ENCODE data around the gene TUBGCP6.

GRCh38 chr22:50229370-50229769 lies 15.5 kb downstream of the TUBGCP6 start:
- TF ChIP-seq CTCF (IDR thresholded peaks at IDR 0.05): no peak
- TF ChIP-seq POLR2A (IDR thresholded peaks at IDR 0.05): no peak

Data from heart left ventricle (tissue), 13 donors.